Gastroesophageal sphincter (tissue), 4 donors: ENCODE results near the gene EVPL. TPM values are rescaled to one million over a fixed set of nuclear protein-coding genes. Genes with fewer than 3 reads are reported as not detected.

Source experiments
- ATAC-seq: fragments of 150-250 bp; one replicate; pipeline ENCODE4 v1.9.1; 2016; ENCODE audit warnings: mild to moderate bottlenecking, moderate library complexity
- H3K27ac ChIP-seq, 4 donors: fragments of 200-600 bp; sonication (generic) in 3 of 4; 1 replicate in 3 of 4; 2 replicates in 1 of 4; pipeline ENCODE4 v1.5.1; 2016 to 2019
- H3K27me3 ChIP-seq: fragments of 200-600 bp; sonication (generic); one replicate; pipeline ENCODE4 v1.5.1; 2019
- H3K36me3 ChIP-seq, 2 donors: fragments of 200-600 bp; sonication (generic); one replicate each; pipeline ENCODE4 v1.5.1; 2019; ENCODE audit warnings: control low read depth in 1 of 2
- H3K4me1 ChIP-seq, 3 donors: fragments of 200-600 bp; sonication (generic); 1 replicate in 2 of 3; 2 replicates in 1 of 3; pipeline ENCODE4 v1.5.1; 2016 to 2019; ENCODE audit warnings: control low read depth in 2 of 3
- H3K4me3 ChIP-seq, 2 donors: fragments of 200-600 bp; sonication (generic); one replicate each; pipeline ENCODE4 v1.5.1; 2019; ENCODE audit warnings: mild to moderate bottlenecking in 1 of 2, moderate library complexity in 1 of 2
- H3K9me3 ChIP-seq, 3 donors: fragments of 200-600 bp; sonication (generic); one replicate each; pipeline ENCODE4 v1.5.1; 2017 to 2019; ENCODE audit warnings: control low read depth in 2 of 3
- EP300 ChIP-seq: sonication (generic); formaldehyde crosslinking; IDR thresholded peaks from one replicate; pipeline ENCODE4 v1.6.1; 2017; ENCODE audit warnings: antibody characterized with exemption, mild to moderate bottlenecking
- POLR2A ChIP-seq, 2 donors: fragments of 450-650 bp; IDR thresholded peaks; one replicate each; pipeline ENCODE4 v1.6.1; 2017; ENCODE audit warnings: antibody characterized with exemption in 2 of 2, mild to moderate bottlenecking in 2 of 2, moderate library complexity in 1 of 2
- POLR2AphosphoS5 ChIP-seq: sonication (generic); formaldehyde crosslinking; IDR thresholded peaks from one replicate; pipeline ENCODE4 v1.6.1; 2017; ENCODE audit warnings: antibody characterized with exemption
- WGBS, 2 donors: methylation state at CpG; one replicate each; pipeline ENCODE4 v1.1.5; 2018; ENCODE audit warnings: low coverage in 1 of 2; 5-methylcytosine and 5-hydroxymethylcytosine counted together
- total RNA-seq, 4 donors: library from RNA; depleted of rRNA; stranded (reverse); fragments of >200 nt; gene quantifications; one replicate each; pipeline ENCODE4 v1.1.0, GENCODE V29; 2016
- TF ChIP-seq, protein P1 (sequence below), 4 experiments: fragments of 200-600 bp in 2 of 4; fragments of 450-650 bp in 2 of 4; sonication (generic) in 1 of 4; IDR thresholded peaks; one replicate each; pipeline ENCODE4 v1.5.1; 2017 to 2019; ENCODE audit warnings: antibody characterized with exemption in 4 of 4, mild to moderate bottlenecking in 2 of 4, moderate library complexity in 2 of 4

The EVPL gene
- total RNA-seq, 4 donors from 2014 or later = 1.3 to 6.1 (median 3.1) TPM

- WGBS, 2 donors = 81 to 91% methylated on average over 10 of the region's 11 CpGs
- H3K27ac ChIP-seq = no peak overlapping the region
Observed at GRCh38 chr17:76050538-76051467, 23.7 kb upstream of the EVPL start.

DNA sequence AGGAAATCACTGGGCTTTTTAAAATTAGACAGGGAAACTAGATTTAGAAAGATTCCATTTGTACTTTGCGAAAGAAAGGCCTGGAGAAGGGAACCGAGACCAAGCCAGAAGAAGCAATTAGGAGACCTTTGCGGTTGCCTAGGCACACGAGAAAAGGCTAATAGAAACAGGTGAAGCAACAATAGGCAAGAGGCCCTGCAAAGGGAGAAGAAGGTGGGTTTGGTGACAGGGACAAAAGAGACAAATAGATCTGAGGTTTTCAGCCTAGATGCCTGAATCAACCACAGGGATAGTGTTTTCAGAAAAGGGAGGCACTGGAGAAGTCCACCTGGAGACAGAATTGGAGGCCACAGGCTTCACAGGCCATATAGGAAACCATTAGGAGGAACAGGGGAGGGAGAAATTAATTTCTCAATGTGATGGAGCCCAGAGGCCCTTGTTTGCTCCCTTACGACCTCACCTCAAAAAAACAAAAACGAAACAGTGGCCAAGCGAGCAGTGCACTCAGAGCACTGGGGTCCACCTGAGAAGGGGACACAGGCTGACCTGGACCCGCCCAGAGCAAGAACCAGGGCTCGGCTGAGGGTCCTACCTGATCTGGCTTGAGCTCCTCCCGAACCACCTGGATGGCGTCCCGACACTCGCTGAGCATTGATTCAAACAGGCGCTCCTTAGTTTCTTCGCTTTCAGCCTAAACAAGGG is 22.9 kb upstream of the EVPL start:
- Histone ChIP-seq H3K9me3 (no peaks in the 10 kb centered on the region), H3K4me1 (no peaks in the 10 kb centered on the region), H3K36me3 (peaks cover 0 to 100% of the 10 kb centered on the region in 2 donors), H3K27me3 (no peaks in the 10 kb centered on the region), H3K4me3 (no peak overlapping the region), H3K27ac (no peak overlapping the region)
- WGBS, 2 donors = 77 to 88% methylated on average over 3 to 14 of the region's 15 CpGs
- ATAC-seq = no peak
- TF ChIP-seq, protein P1, sequence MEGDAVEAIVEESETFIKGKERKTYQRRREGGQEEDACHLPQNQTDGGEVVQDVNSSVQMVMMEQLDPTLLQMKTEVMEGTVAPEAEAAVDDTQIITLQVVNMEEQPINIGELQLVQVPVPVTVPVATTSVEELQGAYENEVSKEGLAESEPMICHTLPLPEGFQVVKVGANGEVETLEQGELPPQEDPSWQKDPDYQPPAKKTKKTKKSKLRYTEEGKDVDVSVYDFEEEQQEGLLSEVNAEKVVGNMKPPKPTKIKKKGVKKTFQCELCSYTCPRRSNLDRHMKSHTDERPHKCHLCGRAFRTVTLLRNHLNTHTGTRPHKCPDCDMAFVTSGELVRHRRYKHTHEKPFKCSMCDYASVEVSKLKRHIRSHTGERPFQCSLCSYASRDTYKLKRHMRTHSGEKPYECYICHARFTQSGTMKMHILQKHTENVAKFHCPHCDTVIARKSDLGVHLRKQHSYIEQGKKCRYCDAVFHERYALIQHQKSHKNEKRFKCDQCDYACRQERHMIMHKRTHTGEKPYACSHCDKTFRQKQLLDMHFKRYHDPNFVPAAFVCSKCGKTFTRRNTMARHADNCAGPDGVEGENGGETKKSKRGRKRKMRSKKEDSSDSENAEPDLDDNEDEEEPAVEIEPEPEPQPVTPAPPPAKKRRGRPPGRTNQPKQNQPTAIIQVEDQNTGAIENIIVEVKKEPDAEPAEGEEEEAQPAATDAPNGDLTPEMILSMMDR (IDR thresholded peaks at IDR 0.05) = no peak
- TF ChIP-seq POLR2AphosphoS5 (no peak), POLR2A (IDR thresholded peaks at IDR 0.05) (no peak), EP300 (no peak)

More at GRCh38 chr17:76050538-76051467, 23.7 kb upstream of the EVPL start:
- Histone ChIP-seq H3K4me3 (no peak overlapping the region), H3K36me3 (peaks cover 0 to 100% of the 10 kb centered on the region in 2 donors), H3K9me3 (no peaks in the 10 kb centered on the region), H3K4me1 (no peaks in the 10 kb centered on the region), H3K27me3 (no peaks in the 10 kb centered on the region)
- TF ChIP-seq POLR2A (IDR thresholded peaks at IDR 0.05) (no peak), EP300 (no peak), POLR2AphosphoS5 (no peak)
- TF ChIP-seq, protein P1 (IDR thresholded peaks at IDR 0.05) = no peak
- no peak for ATAC-seq

GRCh38 chr17:76049239-76049638 is 22.1 kb upstream of the EVPL start:
- Histone ChIP-seq H3K27me3 (no peaks in the 10 kb centered on the region), H3K4me1 (no peaks in the 10 kb centered on the region), H3K9me3 (no peaks in the 10 kb centered on the region), H3K36me3 (peaks cover 0 to 100% of the 10 kb centered on the region in 2 donors), H3K4me3 (no peak overlapping the region), H3K27ac (no peak overlapping the region)
- WGBS, 2 donors = 84% methylated on average over 3 of the region's 3 CpGs; no CpG with 5 or more reads in 1 of the 2 donors
- no peak for ATAC-seq
- TF ChIP-seq, protein P1 (IDR thresholded peaks at IDR 0.05) = no peak
- TF ChIP-seq POLR2A (IDR thresholded peaks at IDR 0.05) (no peak), POLR2AphosphoS5 (no peak), EP300 (no peak)

DNA sequence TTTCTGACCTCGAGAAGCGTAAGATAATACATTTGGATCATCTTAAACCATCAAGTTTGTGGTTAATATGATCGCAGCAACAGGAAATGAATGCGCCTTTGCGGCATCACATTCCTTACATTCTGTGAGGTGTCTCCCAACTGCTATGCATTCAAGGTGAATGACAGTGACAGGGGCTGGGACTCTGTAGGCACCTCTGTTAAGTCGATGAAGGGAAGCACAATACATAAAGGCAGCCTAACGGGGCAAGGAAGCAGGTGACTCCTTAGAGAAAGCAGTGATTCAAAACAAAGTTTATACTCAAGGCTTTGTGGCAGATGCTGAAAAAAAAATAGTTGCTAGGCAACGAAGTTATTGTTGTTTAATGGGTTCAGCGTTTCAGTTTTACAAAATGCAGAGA is 21.6 kb upstream of the EVPL start:
- no peak for TF ChIP-seq POLR2AphosphoS5
- TF ChIP-seq, protein P1 (IDR thresholded peaks at IDR 0.05) = no peak
- TF ChIP-seq EP300 = no peak
- TF ChIP-seq POLR2A (IDR thresholded peaks at IDR 0.05) = no peak
- H3K36me3 ChIP-seq = peaks cover 0 to 100% of the 10 kb centered on the region in 2 donors
- H3K27ac ChIP-seq = no peak overlapping the region
- no peak for ATAC-seq
- no peaks in the 10 kb centered on the region for H3K4me1 ChIP-seq
- H3K9me3 ChIP-seq = no peaks in the 10 kb centered on the region
- 55 to 78% methylated on average over 2 to 9 of the region's 9 CpGs for WGBS, 2 donors
- H3K27me3 ChIP-seq = no peaks in the 10 kb centered on the region
- H3K4me3 ChIP-seq = no peak overlapping the region
